Kidney (tissue), 14 donors: ENCODE results near the gene TAF1. TPM values are rescaled to one million over a fixed set of nuclear protein-coding genes. Genes with fewer than 3 reads are reported as not detected.

Experiments
- DNase-seq, 5 donors: peaks; one replicate each; pipeline ENCODE4 v3.0.0-alpha.2; 2013 to 2020
- FAIRE-seq: peaks from 2 replicates; lab custom pipeline; 2012; peaks lifted over from hg19 to GRCh38; lab: Jason Lieb, UNC
- H3K27ac ChIP-seq, 2 donors: one replicate each; pipeline ENCODE4 v1.7.0; 2013; ENCODE audit warnings: low read depth in 2 of 2, low read length in 2 of 2, inconsistent platforms in 1 of 2
- H3K27me3 ChIP-seq: one replicate; pipeline ENCODE4 v1.7.1; 2013; ENCODE audit warnings: low read length, inconsistent platforms; ENCODE audit not compliant: control insufficient read depth, insufficient read depth
- H3K36me3 ChIP-seq, 3 donors: one replicate each; pipeline versions ENCODE4 v1.7.0 to v1.7.1; 2013; ENCODE audit warnings: low read length in 3 of 3, control low read depth in 1 of 3, inconsistent platforms in 1 of 3; ENCODE audit not compliant: insufficient read depth in 3 of 3, control insufficient read depth in 2 of 3
- H3K4me1 ChIP-seq, 3 donors: one replicate each; pipeline versions ENCODE4 v1.7.0 to v1.7.1; 2013; ENCODE audit warnings: low read length in 3 of 3, inconsistent platforms in 1 of 3, low read depth in 1 of 3; ENCODE audit not compliant: control insufficient read depth in 2 of 3, insufficient read depth in 2 of 3
- H3K4me3 ChIP-seq, 3 donors: one replicate each; pipeline versions ENCODE4 v1.7.0 to v1.8.1; 2013; ENCODE audit warnings: low read length in 3 of 3, control low read depth in 1 of 3, inconsistent platforms in 1 of 3
- H3K9ac ChIP-seq, 3 donors: one replicate each; pipeline versions ENCODE4 v1.7.0 to v1.7.1; 2013; ENCODE audit warnings: low read length in 3 of 3, control low read depth in 1 of 3, inconsistent platforms in 1 of 3
- H3K9me3 ChIP-seq, 3 donors: one replicate each; pipeline versions ENCODE4 v1.7.0 to v1.7.1; 2013; ENCODE audit warnings: low read length in 3 of 3, control low read depth in 1 of 3, inconsistent platforms in 1 of 3; ENCODE audit not compliant: control insufficient read depth in 2 of 3, insufficient read depth in 1 of 3
- intact Hi-C: fragments of 100-400 bp; cut with DNase I; formaldehyde crosslinking; loops from one replicate; pipeline ENCODE4 v1.11.1; 2022
- polyA plus RNA-seq: library from polyadenylated mRNA; stranded (reverse); fragments of 350-450 nt; fragmentation: Illumina TruSeq; extraction: RNeasy Lipid Tissue Mini Kit (QIAGEN cat#74804); gene quantifications from one replicate; pipeline ENCODE4 v1.2.3, GENCODE V29; 2014; ENCODE audit warnings: low read depth, low replicate concordance; ENCODE audit not compliant: insufficient read depth
- total RNA-seq: library from RNA; stranded (reverse); fragmentation: NEBNext Ultra II Directional; extraction: Animal tissue kit (Norgen Biotek cat#: 25700); gene quantifications from one replicate; pipeline ENCODE4 v1.2.1, GENCODE V29; 2021
- TF ChIP-seq, protein P1 (sequence below): IDR thresholded peaks from 3 replicates; pipeline ENCODE4 v1.5.1; 2012; ENCODE audit warnings: mild to moderate bottlenecking, moderate library complexity, borderline replicate concordance; ENCODE audit not compliant: insufficient read depth; ENCODE audit errors: extremely low read depth
- donor health status: control.
- donor health status: control.
- donor health status: control.
- donor health status: control.
- donor health status: control.
- donor health status: DM: yes; HTN: yes; CAD: no.
- donor health status: Normal renal cell carcinoma (clear cell type).

The TAF1 gene
- total and polyA plus RNA-seq, 2 donors from 2014 or later: 4.0 to 45.0 TPM

DNA sequence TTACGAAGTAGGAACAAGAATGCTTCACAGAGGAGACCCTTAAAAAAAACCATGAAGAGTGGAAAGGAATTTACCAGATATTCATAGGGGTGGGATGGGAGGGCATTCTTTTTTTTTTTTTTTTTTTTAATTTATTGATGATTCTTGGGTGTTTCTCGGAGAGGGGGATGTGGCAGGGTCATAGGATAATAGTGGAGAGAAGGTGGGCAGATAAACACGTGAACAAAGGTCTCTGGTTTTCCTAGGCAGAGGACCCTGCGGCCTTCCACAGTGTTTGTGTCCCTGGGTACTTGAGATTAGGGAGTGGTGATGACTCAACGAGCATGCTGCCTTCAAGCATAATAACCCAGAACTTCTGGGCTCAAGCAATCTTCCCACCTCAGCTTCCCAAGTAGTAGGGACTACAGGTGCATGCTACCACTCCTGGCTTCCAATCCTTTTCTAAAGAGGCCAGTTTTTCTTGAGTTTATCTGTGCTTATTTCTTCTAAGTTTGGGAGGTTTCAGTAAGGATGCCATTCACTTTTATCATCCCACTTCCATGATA lies 100.9 kb downstream of the TAF1 start:
- intact Hi-C loops: no loop called here
- FAIRE-seq: no peak
- no peaks in the 10 kb centered on the region for H3K27me3 ChIP-seq

DNA sequence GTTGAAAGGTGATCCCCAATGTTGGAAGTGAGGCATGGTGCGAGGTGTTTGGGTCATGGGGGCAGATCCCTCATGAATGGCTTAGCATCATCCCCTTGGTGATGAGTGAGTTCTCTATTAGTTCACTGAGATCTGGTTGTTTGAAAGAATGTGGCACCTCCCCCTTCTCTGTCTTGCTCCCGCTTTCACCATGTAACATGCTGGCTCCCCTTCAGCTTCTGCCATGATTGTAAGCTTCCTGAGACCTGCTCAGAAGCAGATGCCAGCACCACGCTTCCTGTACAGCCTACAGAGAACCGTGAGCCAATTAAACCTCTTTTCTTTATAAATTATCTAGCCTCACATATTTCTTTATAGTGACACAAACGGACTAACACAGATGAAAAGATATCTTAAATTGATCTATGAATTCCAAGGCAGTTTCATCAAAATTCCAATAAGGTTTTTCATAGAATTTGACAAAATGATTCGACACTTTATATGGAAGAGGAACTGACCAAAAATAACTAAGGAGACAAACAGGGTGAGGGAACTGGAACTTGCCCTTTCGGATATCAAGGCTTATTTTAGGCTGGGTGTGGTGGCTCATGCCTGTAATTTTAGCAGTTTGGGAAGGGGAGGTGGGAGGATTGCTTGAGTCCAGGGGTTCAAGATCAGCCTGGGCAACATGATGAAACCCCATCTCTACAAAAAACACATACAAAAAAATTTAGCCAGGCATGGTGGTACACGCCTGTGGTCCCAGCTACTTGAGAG lies 109.8 kb downstream of the TAF1 start:
- Histone ChIP-seq H3K9me3 (no peaks in the 10 kb centered on the region), H3K27ac (no peak overlapping the region), H3K9ac (no peak overlapping the region), H3K36me3 (no peaks in the 10 kb centered on the region), H3K27me3 (no peaks in the 10 kb centered on the region), H3K4me1 (no peaks in the 10 kb centered on the region), H3K4me3 (no peak overlapping the region)
- TF ChIP-seq, protein P1, sequence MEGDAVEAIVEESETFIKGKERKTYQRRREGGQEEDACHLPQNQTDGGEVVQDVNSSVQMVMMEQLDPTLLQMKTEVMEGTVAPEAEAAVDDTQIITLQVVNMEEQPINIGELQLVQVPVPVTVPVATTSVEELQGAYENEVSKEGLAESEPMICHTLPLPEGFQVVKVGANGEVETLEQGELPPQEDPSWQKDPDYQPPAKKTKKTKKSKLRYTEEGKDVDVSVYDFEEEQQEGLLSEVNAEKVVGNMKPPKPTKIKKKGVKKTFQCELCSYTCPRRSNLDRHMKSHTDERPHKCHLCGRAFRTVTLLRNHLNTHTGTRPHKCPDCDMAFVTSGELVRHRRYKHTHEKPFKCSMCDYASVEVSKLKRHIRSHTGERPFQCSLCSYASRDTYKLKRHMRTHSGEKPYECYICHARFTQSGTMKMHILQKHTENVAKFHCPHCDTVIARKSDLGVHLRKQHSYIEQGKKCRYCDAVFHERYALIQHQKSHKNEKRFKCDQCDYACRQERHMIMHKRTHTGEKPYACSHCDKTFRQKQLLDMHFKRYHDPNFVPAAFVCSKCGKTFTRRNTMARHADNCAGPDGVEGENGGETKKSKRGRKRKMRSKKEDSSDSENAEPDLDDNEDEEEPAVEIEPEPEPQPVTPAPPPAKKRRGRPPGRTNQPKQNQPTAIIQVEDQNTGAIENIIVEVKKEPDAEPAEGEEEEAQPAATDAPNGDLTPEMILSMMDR: no peak
- DNase-seq (no peak), FAIRE-seq (no peak)
- intact Hi-C loops: no loop called here

More for the DNA sequence above, 100.9 kb downstream of the TAF1 start:
- no peak for DNase-seq
- H3K9ac ChIP-seq: no peak overlapping the region
- H3K36me3 ChIP-seq: peaks cover 0 to 8% (median under 1%) of the 10 kb centered on the region in 3 donors
- H3K4me1 ChIP-seq: no peaks in the 10 kb centered on the region
- H3K4me3 ChIP-seq: no peak overlapping the region
- no peaks in the 10 kb centered on the region for H3K9me3 ChIP-seq
- TF ChIP-seq, protein P1: no peak
- H3K27ac ChIP-seq: no peak overlapping the region

DNA sequence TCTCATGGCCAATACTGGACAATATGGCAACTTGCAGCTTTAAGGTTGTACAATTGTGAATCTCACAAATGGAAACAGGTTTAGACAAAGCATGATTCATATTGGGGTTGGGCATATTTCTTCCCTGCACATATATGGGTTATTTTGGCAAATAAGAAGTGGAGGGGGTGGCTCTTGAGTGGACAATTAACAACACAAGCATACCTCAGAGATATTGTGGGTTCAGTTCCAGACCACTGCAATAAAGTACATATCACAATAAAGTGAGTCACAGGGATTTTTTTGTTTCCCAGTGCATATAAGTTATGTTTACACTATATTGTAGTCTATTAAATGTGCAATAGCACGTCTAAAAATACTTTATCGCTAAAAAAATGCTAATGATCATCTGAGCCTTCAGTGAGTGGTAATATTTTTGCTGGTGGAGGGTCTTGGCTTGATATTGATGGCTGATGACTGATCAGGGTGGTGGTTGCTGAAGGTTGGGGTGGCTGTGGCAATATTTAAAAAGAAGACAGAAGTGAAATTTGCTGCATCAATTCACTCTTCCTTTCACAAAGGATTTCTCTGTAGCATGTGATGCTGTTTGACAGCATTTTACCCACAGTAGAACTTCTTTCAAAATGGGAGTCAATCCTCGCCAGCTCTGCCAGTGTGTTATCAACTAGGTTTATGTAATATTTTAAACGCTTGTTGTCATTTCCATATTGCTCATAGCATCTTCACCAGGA lies 116.2 kb downstream of the TAF1 start:
- intact Hi-C loops: no loop called here

More for the DNA sequence above, 116.2 kb downstream of the TAF1 start:
- TF ChIP-seq, protein P1: no peak
- Histone ChIP-seq H3K9me3 (no peaks in the 10 kb centered on the region), H3K27me3 (no peaks in the 10 kb centered on the region), H3K36me3 (no peaks in the 10 kb centered on the region), H3K9ac (no peak overlapping the region), H3K4me3 (no peak overlapping the region), H3K27ac (no peak overlapping the region), H3K4me1 (no peaks in the 10 kb centered on the region)
- DNase-seq (no peak), FAIRE-seq (no peak)
